ENCODE results near the gene SORCS2.

SORCS2 gene

DNA sequence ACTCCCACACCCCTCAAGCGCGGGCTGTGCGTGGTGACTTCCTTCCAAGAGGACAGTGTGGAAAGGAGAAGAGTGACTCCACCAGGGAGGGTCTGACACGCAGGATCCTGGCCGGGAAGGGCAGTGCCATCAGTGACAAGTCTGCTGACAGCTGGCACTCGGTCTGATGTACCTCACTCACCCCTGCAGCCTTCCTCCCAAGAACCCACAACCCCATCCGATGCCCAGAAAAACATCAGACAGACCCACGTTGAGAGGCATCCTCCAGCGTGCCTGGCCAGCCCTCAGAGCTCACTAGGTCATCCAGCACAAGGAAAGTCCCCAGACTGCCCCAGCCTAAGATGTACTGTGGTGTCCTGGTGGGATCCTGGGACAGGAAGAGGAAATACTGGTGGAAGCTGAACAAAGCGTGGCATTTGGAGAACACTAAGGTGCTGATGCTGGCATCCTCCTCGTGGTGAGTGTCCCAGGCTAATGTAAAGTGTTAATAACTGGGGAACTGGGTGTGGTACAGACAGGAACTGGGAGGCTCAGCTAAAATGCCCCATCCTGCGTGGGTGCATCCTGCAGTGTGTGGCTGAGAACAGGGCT lies 442.4 kb downstream of the SORCS2 start:
- no peak overlapping the region for H3K4me3 ChIP-seq (ENCODE audit: control insufficient read depth, low read depth, low read length)
- no peak for DNase-seq (ENCODE audit: low read depth)

DNA sequence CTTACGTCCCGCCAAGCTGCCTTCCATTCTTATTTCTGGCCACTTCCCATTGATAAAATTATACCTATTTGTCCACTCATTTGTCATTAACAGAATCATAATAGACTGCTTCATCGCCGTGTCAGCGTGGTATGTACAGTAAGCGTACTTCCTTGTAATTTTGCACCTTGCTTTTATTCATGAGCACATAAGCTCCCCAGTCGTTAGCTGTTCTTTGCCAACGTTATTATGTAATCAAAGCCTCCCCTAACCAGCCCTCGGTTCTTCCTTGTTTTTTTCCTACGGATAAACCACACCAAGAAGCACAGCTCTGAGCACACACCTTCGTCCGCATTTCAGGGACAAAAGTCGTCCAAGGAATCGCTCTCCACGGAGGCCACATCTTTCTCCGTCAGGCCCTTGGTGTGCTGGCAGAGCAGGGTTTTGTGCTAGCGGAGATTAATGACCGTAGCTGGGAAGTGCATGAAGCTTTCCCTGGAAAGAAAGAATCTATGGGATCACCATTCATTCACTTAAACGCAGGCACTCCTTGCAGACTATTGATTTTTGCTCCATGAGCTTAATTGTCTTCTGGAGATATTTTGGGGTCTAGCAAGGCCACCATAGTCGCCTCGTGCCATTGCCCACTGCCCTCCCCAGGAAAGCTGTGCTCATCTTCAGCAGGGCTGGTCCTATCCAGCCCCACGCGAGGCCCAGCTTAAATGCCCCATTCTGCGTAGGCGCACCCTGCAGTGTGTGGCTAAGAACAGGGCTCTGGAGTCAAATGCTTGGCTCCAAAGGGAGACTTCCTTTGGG lies 443.3 kb downstream of the SORCS2 start:
- no peak for DNase-seq (ENCODE audit: low read depth)
- TF ChIP-seq, protein P1, sequence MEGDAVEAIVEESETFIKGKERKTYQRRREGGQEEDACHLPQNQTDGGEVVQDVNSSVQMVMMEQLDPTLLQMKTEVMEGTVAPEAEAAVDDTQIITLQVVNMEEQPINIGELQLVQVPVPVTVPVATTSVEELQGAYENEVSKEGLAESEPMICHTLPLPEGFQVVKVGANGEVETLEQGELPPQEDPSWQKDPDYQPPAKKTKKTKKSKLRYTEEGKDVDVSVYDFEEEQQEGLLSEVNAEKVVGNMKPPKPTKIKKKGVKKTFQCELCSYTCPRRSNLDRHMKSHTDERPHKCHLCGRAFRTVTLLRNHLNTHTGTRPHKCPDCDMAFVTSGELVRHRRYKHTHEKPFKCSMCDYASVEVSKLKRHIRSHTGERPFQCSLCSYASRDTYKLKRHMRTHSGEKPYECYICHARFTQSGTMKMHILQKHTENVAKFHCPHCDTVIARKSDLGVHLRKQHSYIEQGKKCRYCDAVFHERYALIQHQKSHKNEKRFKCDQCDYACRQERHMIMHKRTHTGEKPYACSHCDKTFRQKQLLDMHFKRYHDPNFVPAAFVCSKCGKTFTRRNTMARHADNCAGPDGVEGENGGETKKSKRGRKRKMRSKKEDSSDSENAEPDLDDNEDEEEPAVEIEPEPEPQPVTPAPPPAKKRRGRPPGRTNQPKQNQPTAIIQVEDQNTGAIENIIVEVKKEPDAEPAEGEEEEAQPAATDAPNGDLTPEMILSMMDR (IDR thresholded peaks at IDR 0.05; ENCODE audit: control insufficient read depth, insufficient read depth, low read depth, low read length, missing control alignments) = no peak
- H3K4me3 ChIP-seq (ENCODE audit: control insufficient read depth, low read depth, low read length) = no peak overlapping the region

More for the DNA sequence above, 442.4 kb downstream of the SORCS2 start:
- TF ChIP-seq, protein P1 (IDR thresholded peaks at IDR 0.05; ENCODE audit: control insufficient read depth, insufficient read depth, low read depth, low read length, missing control alignments) = no peak

- H3K4me3 ChIP-seq (ENCODE audit: control insufficient read depth, low read depth, low read length) = no peak overlapping the region
- TF ChIP-seq, protein P1 (IDR thresholded peaks at IDR 0.05; ENCODE audit: control insufficient read depth, insufficient read depth, low read depth, low read length, missing control alignments) = no peak
- no peak for DNase-seq (ENCODE audit: low read depth)
Measured at GRCh38 chr4:7636240-7636508, 443.8 kb downstream of the SORCS2 start.

GRCh38 chr4:7637139-7637538 lies 444.8 kb downstream of the SORCS2 start:
- TF ChIP-seq, protein P1 (IDR thresholded peaks at IDR 0.05; ENCODE audit: control insufficient read depth, insufficient read depth, low read depth, low read length, missing control alignments) = no peak
- DNase-seq (ENCODE audit: low read depth) = no peak
- no peak overlapping the region for H3K4me3 ChIP-seq (ENCODE audit: control insufficient read depth, low read depth, low read length)

DNA sequence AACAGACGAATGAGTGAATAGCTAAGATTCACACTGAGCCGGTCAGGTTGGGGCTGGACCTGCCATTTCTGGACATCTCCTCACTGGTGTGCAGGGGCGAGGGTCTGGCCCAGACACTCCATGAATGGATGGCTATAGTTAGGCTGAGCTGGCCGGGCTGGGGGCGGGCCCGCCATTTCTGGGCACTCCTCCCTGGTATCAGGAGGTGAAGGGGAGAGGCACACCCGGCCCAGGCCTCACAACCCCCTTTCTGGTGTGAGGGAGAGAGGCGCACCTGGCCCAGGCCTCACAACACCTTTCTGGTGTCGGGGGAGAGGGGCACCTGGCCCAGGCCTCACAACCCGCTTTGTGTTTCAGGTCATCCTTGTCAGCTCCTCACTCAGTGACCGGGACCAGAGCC lies 445.6 kb downstream of the SORCS2 start:
- H3K4me3 ChIP-seq (ENCODE audit: control insufficient read depth, low read depth, low read length) = no peak overlapping the region
- TF ChIP-seq, protein P1 (IDR thresholded peaks at IDR 0.05; ENCODE audit: control insufficient read depth, insufficient read depth, low read depth, low read length, missing control alignments) = no peak
- no peak for DNase-seq (ENCODE audit: low read depth)

DNA sequence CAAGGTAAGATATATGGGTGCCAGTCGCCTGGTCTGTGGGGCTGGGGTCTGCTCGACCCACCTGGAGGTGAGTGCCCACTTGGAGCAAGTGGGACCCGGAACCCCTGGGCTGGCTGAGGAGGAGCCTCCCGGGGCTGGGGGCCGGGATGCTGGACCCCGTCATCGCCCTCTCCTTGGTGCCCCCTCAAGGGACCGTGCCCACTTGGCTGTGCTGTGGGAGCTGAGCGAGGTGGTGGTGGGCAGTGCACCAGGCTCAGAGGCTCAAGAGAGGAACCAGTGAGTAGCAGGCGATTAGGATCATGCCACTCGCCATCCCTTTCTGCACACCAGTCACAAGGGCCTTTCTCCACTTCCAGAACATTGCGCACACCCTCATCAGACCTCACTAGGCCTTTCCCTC lies 446.2 kb downstream of the SORCS2 start:
- TF ChIP-seq, protein P1 (IDR thresholded peaks at IDR 0.05; ENCODE audit: control insufficient read depth, insufficient read depth, low read depth, low read length, missing control alignments) = no peak
- DNase-seq (ENCODE audit: low read depth) = no peak
- H3K4me3 ChIP-seq (ENCODE audit: control insufficient read depth, low read depth, low read length) = no peak overlapping the region
